Memory B cell (primary cell): Measurements from ENCODE around the gene THADA.
"Not testable (repeated sequence)": the region's sequence is repeated elsewhere in the genome, so short reads cannot be mapped to it uniquely, and the experiment has no call there.

Source experiments
- ATAC-seq: fragments of 150-1000 bp; cut with Tn5 transposase; 2 replicates; pipeline ENCODE4 v1.10.0; 2021; ENCODE audit warnings: low read depth, mild to moderate bottlenecking, moderate library complexity
- DNase-seq, 2 donors: peaks; one replicate each; pipeline ENCODE4 v3.0.0; 2022; ENCODE audit warnings: low spot score in 2 of 2
- H3K27ac Mint-ChIP-seq: one replicate; pipeline ENCODE4 v1.8.0; 2022; ENCODE audit warnings: mild to moderate bottlenecking, moderate library complexity, mixed read lengths
- H3K27me3 Mint-ChIP-seq: one replicate; pipeline ENCODE4 v1.8.0; 2022; ENCODE audit warnings: mixed read lengths
- H3K36me3 Mint-ChIP-seq: one replicate; pipeline ENCODE4 v1.8.0; 2022; ENCODE audit warnings: mild to moderate bottlenecking, mixed read lengths
- H3K4me1 Mint-ChIP-seq: one replicate; pipeline ENCODE4 v1.8.0; 2022; ENCODE audit warnings: mixed read lengths
- H3K4me3 Mint-ChIP-seq: one replicate; pipeline ENCODE4 v1.8.0; 2022; ENCODE audit warnings: mild to moderate bottlenecking, moderate library complexity, mixed read lengths
- H3K9me3 Mint-ChIP-seq: one replicate; pipeline ENCODE4 v1.8.0; 2022; ENCODE audit warnings: mixed read lengths

Gene THADA

DNA sequence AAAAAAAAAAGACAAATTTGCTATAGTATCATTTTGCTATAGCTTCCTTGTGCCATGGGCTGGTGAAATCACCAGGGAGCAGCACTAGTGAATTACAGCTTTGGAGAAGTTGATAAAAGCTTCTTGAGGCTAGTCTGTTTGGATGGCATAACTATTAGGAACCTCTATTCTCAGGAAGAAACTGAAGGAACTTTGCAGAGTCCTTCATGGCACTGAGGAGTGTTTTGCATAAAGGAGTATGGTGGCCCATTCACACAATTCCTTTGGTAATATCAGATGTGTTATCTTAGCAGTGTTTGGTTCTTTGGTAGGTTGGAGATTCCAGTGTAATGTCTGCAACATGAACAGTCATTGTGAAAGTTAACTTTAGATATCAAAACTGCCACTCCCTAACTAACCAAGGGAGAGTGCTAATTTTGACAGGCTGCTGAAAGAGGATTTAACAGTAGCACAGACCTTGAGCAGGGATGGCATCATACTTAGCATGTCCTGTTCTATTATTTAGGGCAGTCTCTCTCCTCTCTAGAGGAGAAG is 292.8 kb downstream of the THADA start:
- Mint-ChIP-seq H3K27me3 (no peaks in the 10 kb centered on the region), H3K9me3 (no peaks in the 10 kb centered on the region), H3K4me1 (peaks cover 6% of the 10 kb centered on the region), H3K4me3 (no peak overlapping the region), H3K36me3 (peaks cover 15% of the 10 kb centered on the region), H3K27ac (no peak overlapping the region)
- ATAC-seq (no peak), DNase-seq (no peak)

DNA sequence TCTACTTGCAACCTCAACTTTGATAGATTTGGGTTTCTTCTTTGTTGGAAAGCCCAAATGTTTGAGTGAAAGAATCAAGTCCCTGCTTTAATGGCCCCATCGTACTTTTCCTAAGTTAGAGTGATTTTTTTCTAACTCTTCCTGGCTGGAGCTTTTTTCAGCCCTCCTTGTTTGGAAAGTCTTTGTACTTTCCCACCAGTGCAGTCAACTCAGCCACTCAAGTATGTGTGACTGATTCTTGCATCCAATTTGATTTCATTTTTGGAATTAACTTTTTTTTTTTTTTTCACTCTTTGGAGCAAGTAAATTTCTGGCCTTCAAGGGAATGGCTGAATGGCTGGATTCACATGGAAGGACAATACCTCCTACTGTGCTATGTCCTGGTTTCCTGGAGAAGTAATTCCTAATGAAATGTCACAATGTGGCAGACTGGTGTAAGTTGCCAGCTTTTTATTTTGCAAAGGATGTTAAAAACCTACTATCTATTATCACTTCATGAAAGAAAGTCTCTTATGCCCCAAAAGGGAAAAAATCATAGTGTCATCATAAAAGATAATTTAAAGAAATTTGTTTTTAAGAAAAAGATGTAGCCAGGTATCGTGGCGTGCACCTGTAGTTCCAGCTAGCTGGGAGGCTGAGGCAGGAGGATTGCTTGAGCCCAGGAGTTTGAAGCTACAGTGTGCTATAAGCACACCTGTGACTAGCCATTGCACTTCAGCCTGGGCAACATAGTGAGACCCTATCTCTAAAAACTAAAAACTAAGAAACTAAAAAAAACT is 293.5 kb downstream of the THADA start:
- H3K27me3 Mint-ChIP-seq = no peaks in the 10 kb centered on the region
- H3K36me3 Mint-ChIP-seq = peaks cover 15% of the 10 kb centered on the region
- ATAC-seq (no peak), DNase-seq (no peak)
- H3K4me3 Mint-ChIP-seq = no peak overlapping the region
- H3K9me3 Mint-ChIP-seq = no peaks in the 10 kb centered on the region
- H3K4me1 Mint-ChIP-seq = peaks cover 6% of the 10 kb centered on the region
- no peak overlapping the region for H3K27ac Mint-ChIP-seq

DNA sequence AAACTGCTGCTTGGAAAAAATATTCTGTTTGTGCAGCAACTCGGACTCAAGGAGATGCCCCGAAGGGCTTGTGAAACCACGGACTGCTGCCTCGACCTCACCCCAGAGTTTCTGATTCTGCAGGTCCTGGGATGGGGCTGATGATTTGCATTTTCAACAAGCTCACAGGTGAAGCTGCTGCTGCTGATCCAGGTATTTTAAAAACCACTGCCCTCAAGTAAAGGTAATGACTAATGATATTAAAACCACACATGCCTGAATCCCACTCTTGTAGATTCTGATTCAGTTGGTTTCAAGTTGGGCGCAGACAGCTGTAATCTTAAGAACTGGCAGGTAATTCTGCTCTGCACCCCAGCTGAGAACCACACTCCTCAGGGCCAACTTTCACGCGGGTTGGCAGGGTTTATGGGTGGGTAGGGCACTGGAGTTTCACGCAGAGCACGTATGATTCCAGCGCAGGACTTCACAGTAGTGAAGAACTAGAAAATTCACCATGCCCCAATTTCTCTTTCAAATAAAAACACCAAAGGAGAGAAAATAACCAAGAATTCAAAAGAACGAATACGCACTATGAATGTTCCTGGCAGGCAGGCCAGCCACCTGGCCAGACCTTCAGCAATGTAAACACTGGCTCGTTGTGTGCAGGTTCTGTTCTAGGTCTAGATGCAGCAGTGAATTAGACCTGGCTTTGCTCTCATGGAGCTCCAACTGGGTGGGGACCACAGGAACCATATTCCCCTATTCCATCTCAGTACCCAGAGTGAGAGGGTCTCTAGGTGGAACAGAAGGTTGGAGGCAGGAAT is 294.9 kb downstream of the THADA start:
- Mint-ChIP-seq H3K4me1 (peaks cover 6% of the 10 kb centered on the region), H3K4me3 (no peak overlapping the region), H3K36me3 (peaks cover 15% of the 10 kb centered on the region), H3K27me3 (no peaks in the 10 kb centered on the region), H3K27ac (no peak overlapping the region), H3K9me3 (no peaks in the 10 kb centered on the region)
- no peak for ATAC-seq
- no peak for DNase-seq

DNA sequence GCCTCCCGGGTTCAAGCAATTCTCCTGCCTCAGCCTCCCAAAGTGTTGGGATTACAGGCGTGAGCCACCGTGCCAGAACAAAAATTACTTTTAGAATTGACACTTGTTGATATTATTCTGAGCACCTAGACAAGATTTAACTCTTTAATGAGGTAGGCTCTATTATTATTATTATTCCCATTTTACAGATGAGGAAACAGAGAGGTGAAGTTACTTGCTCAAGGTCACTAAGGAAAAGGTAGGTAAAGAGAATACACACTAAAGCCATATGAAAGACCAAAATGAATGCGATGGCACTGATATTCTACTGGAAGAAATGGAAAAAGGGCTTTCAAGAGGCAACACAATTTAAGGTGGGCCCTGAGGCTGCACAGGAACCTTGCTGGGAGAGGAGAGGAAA is 295.6 kb downstream of the THADA start:
- H3K27me3 Mint-ChIP-seq = no peaks in the 10 kb centered on the region
- H3K36me3 Mint-ChIP-seq = peaks cover 14% of the 10 kb centered on the region
- ATAC-seq (no peak), DNase-seq (no peak)
- peaks cover 4% of the 10 kb centered on the region for H3K4me1 Mint-ChIP-seq
- no peak overlapping the region for H3K4me3 Mint-ChIP-seq
- no peaks in the 10 kb centered on the region for H3K9me3 Mint-ChIP-seq
- H3K27ac Mint-ChIP-seq = no peak overlapping the region

DNA sequence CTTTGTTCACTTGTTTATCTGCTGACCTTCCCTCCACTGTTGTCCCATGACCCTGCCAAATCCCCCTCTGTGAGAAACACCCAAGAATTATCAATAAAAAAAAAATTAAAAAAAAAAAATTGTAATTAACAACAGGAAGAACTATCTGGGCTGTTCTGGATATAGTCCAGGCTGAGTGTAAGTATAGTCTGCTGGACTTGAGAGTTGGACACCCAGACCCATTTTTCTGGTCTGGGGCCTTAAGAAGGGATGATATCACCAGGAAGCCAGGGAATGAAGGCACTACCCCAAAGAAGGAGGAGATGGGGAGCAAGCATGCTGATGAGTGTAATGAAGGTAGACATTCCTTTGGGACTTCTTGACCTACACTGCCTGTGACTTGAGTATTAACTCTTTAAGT is 297.3 kb downstream of the THADA start:
- DNase-seq = no peak
- Mint-ChIP-seq H3K27me3 (no peaks in the 10 kb centered on the region), H3K4me1 (peaks cover 7% of the 10 kb centered on the region), H3K9me3 (no peaks in the 10 kb centered on the region), H3K36me3 (peaks cover 22% of the 10 kb centered on the region), H3K27ac (no peak overlapping the region), H3K4me3 (no peak overlapping the region)
- ATAC-seq = no peak

DNA sequence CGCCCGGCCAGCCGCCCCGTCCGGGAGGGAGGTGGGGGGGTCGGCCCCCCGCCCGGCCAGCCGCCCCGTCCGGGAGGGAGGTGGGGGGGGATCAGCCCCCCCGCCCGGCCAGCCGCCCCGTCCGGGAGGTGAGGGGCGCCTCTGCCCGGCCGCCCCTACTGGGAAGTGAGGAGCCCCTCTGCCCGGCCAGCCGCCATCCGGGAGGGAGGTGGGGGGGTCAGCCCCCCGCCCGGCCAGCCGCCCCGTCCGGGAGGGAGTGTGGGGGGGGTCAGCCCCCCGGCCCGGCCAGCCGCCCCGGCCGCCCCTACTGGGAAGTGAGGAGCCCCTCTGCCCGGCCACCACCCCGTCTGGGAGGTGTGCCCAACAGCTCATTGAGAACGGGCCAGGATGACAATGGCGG is 298.1 kb downstream of the THADA start:
- not testable (repeated sequence) for H3K9me3 Mint-ChIP-seq, H3K27me3 Mint-ChIP-seq, ATAC-seq, H3K4me3 Mint-ChIP-seq, H3K4me1 Mint-ChIP-seq, DNase-seq, H3K27ac Mint-ChIP-seq
- peaks cover 22% of the 10 kb centered on the region for H3K36me3 Mint-ChIP-seq

DNA sequence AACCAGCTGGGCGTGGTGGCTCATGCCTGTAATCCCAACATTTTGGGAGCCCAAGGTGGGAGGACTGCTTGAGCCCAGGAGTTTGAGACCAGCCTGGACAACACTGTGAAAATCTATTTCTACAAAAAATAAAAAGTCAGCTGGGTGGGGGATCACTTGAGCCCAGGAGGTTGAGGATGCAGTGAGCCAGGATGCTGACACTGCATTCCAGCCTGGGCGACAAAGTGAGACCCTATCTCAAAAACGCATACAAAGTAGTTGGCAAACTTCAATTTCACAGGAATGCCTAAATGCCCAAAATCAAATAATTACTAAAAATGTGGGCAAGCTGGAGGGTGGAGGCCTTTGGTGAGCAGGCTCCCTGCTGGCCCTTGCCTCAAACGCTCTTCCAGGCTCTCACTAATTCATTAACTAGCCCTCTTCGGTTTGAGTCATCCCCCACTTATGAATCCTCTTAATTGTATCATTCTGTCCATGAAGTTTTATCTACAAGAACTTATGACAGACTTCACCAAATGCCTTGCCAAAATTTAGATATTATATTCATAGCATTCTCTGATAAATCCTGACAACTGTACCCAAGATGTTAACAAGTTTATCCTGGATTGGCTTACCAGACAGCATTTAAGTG is 300.8 kb downstream of the THADA start:
- Mint-ChIP-seq H3K27ac (no peak overlapping the region), H3K4me1 (peaks cover 7% of the 10 kb centered on the region), H3K9me3 (no peaks in the 10 kb centered on the region), H3K36me3 (peaks cover 41% of the 10 kb centered on the region), H3K27me3 (no peaks in the 10 kb centered on the region), H3K4me3 (no peak overlapping the region)
- DNase-seq (no peak), ATAC-seq (no peak)

DNA sequence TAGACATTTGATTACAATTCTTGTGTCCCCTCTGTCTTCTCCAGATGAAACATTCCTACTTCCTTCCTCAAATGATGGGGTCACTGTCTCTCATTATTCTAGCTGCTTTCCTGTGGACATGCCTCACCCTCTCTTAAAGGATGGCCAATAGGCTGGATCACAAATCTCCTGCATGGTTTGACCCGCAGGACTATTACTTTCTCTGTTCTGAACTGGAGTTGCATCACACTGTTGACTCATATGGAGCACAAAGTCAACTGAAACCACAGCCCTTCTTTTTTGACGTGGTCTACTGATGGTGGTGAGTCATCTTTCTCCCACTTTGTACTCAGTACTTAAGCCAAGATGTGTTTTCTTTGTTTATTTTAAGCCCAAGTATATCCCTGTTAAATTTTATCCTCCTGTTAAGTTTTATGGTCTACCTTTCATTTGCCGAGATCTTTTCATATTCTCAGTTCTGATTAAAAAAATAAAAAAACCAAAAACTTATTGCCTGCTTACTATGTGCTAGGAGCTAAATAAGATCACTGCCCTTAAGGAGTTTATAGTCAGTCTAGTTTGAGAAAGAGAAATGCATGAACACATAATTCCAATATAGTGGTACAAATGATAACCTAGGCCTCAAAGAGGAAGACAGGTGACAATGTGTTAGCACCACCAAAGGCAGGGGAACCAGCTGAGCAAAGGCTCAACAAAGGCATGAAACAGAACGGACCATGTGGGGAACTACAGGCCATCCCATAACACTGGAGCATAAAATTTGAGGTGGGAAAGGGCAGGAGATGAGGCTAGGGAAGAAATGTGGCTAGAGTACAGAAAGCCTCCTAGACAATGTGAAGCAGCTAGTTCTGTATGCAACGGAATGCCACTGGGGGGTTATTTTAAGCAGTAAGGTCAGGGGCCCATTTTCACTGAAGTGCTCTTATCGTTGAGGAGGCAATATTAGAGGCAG is 301.8 kb downstream of the THADA start:
- Mint-ChIP-seq H3K4me1 (peaks cover 7% of the 10 kb centered on the region), H3K36me3 (peaks cover 48% of the 10 kb centered on the region), H3K27ac (no peak overlapping the region), H3K27me3 (no peaks in the 10 kb centered on the region), H3K9me3 (no peaks in the 10 kb centered on the region), H3K4me3 (no peak overlapping the region)
- DNase-seq = no peak
- ATAC-seq = no peak

DNA sequence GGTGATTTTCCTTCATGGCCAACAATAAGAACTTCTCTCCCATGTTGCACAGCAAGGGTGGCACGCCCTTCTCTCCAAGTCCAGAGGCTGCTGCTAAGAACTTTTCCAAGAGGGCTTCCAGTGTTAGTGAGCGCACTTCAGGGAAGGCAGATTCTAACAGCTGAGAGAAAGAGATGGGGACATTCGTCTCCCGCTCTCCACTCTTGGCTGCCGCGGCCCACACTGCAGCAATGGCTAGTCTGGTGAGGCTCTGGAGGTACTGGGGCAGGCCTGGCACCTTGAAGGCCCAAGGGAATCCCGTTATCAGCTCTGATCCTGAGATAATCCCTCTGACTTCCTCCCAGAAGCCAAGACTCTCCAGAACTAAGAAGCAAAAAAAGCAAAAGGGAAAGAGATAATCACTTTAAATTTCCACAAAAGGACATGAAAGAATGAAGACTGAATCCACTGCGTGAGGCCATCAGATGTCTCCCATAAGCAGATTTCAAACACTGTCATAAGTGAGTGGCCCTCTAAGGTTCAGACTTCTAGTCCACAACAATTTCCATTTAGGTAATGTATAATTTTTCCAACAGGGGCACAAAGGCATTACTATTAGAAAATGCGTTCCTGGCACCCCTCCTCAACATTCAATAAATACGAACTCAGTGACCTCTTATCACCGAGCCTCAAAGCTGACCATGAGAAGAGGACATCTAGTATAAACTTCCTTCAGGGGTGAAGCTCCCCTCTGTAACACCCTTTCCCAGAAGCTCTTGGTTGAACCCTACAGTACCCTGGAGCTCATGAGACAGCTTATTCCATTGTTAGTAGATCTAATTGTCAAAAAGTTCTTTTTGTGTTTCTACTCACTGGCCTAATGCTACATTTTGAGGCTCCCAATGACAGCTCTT is 302.7 kb downstream of the THADA start:
- Mint-ChIP-seq H3K4me3 (no peak overlapping the region), H3K27ac (no peak overlapping the region), H3K27me3 (no peaks in the 10 kb centered on the region), H3K9me3 (no peaks in the 10 kb centered on the region), H3K4me1 (peaks cover 5% of the 10 kb centered on the region), H3K36me3 (peaks cover 51% of the 10 kb centered on the region)
- DNase-seq (no peak), ATAC-seq (no peak)

DNA sequence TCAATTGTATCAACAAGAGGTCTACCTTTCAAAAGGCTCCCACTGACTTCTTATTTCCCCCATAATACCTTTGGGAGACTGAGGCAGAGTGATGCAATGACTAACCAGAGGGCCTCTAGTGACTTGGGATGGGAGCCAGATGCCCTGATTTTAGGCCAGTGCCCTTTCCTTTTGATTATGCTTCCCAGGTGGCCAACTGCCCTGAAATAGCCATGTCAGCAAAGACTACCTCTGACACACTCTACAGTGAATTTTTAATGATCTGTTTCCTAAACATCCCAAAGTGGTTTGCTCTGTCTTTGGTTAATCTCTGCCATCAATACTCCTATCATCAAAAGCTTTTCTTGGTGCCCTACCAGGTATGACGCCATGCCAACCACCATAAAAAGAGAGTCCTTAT is 303.5 kb downstream of the THADA start:
- no peaks in the 10 kb centered on the region for H3K27me3 Mint-ChIP-seq
- H3K4me3 Mint-ChIP-seq = no peak overlapping the region
- peaks cover 59% of the 10 kb centered on the region for H3K36me3 Mint-ChIP-seq
- H3K27ac Mint-ChIP-seq = no peak overlapping the region
- no peaks in the 10 kb centered on the region for H3K9me3 Mint-ChIP-seq
- H3K4me1 Mint-ChIP-seq = peaks cover 5% of the 10 kb centered on the region
- DNase-seq (no peak), ATAC-seq (no peak)

DNA sequence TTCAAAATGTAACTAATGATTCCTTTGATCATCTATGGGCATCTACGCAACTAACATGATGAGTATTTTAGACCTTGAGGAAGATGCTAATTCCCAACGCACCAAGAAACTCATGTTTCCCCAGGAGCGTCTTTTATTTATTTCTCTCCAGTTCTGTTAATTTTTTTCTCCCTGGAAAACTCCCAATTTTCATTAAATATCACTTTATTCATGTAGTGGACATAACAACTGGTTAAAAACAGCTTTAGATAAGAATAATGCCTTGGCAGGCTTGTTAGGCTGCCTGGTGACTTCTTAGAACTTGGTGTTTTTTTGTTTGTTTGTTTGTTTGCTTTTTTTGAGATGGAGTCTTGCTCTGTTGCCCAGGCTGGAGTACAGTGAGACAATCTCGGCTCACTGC is 306.5 kb downstream of the THADA start:
- DNase-seq (no peak), ATAC-seq (no peak)
- H3K36me3 Mint-ChIP-seq = peaks cover 79% of the 10 kb centered on the region
- H3K4me1 Mint-ChIP-seq = peaks cover 5% of the 10 kb centered on the region
- H3K4me3 Mint-ChIP-seq = no peak overlapping the region
- H3K27ac Mint-ChIP-seq = no peak overlapping the region
- H3K9me3 Mint-ChIP-seq = peaks cover 12% of the 10 kb centered on the region
- H3K27me3 Mint-ChIP-seq = no peaks in the 10 kb centered on the region

DNA sequence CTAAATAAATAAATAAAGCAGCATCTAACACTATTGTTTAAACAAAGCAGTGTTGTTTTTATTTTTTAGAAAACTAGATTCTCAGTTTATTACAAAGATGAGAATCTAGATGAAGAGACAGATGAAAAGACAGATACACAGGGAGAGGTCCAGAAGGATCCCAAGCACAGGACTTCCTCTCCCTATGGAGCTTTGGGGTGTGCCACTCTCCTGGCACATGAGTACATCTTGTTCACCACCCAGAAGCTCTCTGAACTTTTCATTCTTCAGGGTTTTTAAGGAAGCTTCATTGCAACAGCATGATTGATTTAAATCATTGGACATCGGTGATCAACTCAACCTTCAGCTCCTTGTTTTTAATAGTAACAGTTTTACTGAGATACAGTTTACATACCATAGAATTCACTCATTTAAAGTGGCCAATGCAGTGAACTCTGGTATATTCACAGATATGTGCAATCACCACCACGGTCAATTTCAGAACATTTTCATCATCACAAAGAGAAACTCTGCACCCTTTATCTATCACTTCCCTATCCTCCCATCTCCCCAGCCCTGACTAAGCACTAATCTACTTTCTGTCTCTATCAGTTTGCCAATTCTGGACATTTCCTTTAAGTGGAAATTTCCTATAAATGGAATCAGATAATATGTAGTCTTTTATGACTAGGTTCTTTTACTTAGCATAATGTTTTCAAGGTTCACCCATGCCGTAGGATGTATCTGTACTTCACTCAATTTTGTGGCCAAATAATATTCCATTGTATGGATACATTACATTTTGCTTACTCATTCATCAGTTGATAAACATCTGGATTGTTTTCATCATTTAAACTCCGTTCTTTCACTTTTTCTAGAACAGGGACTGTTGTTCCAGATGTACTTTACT is 307.2 kb downstream of the THADA start:
- no peak for DNase-seq

More for the DNA sequence above, 307.2 kb downstream of the THADA start:
- no peak overlapping the region for H3K4me3 Mint-ChIP-seq
- no peaks in the 10 kb centered on the region for H3K27me3 Mint-ChIP-seq
- no peak overlapping the region for H3K27ac Mint-ChIP-seq
- H3K4me1 Mint-ChIP-seq = no peaks in the 10 kb centered on the region
- ATAC-seq = no peak
- H3K9me3 Mint-ChIP-seq = peaks cover 12% of the 10 kb centered on the region
- peaks cover 79% of the 10 kb centered on the region for H3K36me3 Mint-ChIP-seq
